GM10847 (cell line): Measurements from ENCODE around the gene ZNF410.
A peak's percentile ranks its signal among the peaks of the same experiment; 100 is the strongest.

Experiments
- POLR2A ChIP-seq: IDR thresholded peaks from 2 replicates; pipeline ENCODE4 v1.6.1; 2011; ENCODE audit not compliant: insufficient read length; ENCODE audit errors: extremely low read depth

ZNF410 gene

GRCh38 chr14:73886449-73887317 lies at the start of gene ZNF410:
ZNF410 (plus strand) TSS chr14:73886859; CDS start chr14:73892176, 5,317 bp downstream.
- peak; percentile 72 for TF ChIP-seq POLR2A

GRCh38 chr14:73842201-73842600 lies 44.5 kb upstream of the ZNF410 start:
- no peak for TF ChIP-seq POLR2A

- TF ChIP-seq POLR2A, result no peak
Measured at GRCh38 chr14:73842851-73843250, 43.8 kb upstream of the ZNF410 start.

- TF ChIP-seq POLR2A, result no peak
Measured at GRCh38 chr14:73843296-73843695, 43.4 kb upstream of the ZNF410 start.

- no peak for TF ChIP-seq POLR2A
Measured at GRCh38 chr14:73846947-73847346, 39.7 kb upstream of the ZNF410 start.

GRCh38 chr14:73851000-73851399 lies 35.7 kb upstream of the ZNF410 start:
- no peak for TF ChIP-seq POLR2A

- peak; percentile 60 for TF ChIP-seq POLR2A
Measured at GRCh38 chr14:73851567-73852382, 34.9 kb upstream of the ZNF410 start, which contains the start of gene PTGR2. PTGR2 (plus strand) TSS chr14:73851831; CDS start chr14:73858863, 7,032 bp downstream.

GRCh38 chr14:73859145-73859544 lies 27.5 kb upstream of the ZNF410 start:
- no peak for TF ChIP-seq POLR2A

- TF ChIP-seq POLR2A, result no peak
Measured at GRCh38 chr14:73861073-73861472, 25.6 kb upstream of the ZNF410 start.

- no peak for TF ChIP-seq POLR2A
Measured at GRCh38 chr14:73862480-73862879, 24.2 kb upstream of the ZNF410 start.

- no peak for TF ChIP-seq POLR2A
Measured at GRCh38 chr14:73863209-73863608, 23.4 kb upstream of the ZNF410 start.

GRCh38 chr14:73865534-73866113 lies 21.0 kb upstream of the ZNF410 start:
- no peak for TF ChIP-seq POLR2A

- no peak for TF ChIP-seq POLR2A
Measured at GRCh38 chr14:73870525-73871235, 16.0 kb upstream of the ZNF410 start.

- TF ChIP-seq POLR2A, result no peak
Measured at GRCh38 chr14:73873660-73874059, 13.0 kb upstream of the ZNF410 start.

- TF ChIP-seq POLR2A, result no peak
Measured at GRCh38 chr14:73877790-73878189, 8.9 kb upstream of the ZNF410 start.
